ENCODE measurements around the gene LDAH.

The LDAH gene

GRCh38 chr2:20844246-20844645 is 21.3 kb upstream of the LDAH start:
- H3K36me3 ChIP-seq (ENCODE audit: control insufficient read depth in 2 of 2, insufficient read depth in 1 of 2, low read length in 2 of 2): no peaks in the 10 kb centered on the region
- H3K9me3 ChIP-seq (ENCODE audit: control insufficient read depth, insufficient read depth, low read depth, low read length): no peaks in the 10 kb centered on the region
- H3K4me1 ChIP-seq (ENCODE audit: control insufficient read depth, insufficient read depth, low read length): no peaks in the 10 kb centered on the region
- POLR2A ChIA-PET: no interaction called here
- CTCF ChIA-PET: interaction anchor here (1.3 kb wide), 1 partner anchor 183 kb away, joined by 3 read pairs; no protein-coding TSS in a partner anchor
- H3K27ac ChIP-seq (ENCODE audit: extremely low read depth, low read depth, low read length): no peak overlapping the region
- TF ChIP-seq, protein P1, sequence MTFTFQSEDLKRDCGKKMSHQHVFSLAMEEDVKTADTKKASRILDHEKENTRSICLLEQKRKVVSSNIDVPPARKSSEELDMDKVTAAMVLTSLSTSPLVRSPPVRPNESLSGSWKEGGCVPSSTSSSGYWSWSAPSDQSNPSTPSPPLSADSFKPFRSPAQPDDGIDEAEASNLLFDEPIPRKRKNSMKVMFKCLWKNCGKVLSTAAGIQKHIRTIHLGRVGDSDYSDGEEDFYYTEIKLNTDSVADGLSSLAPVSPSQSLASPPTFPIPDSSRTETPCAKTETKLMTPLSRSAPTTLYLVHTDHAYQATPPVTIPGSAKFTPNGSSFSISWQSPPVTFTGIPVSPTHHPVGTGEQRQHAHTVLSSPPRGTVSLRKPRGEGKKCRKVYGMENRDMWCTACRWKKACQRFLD (tag by site-specific recombination; IDR thresholded peaks at IDR 0.05): no peak
- TF ChIP-seq, protein P2, sequence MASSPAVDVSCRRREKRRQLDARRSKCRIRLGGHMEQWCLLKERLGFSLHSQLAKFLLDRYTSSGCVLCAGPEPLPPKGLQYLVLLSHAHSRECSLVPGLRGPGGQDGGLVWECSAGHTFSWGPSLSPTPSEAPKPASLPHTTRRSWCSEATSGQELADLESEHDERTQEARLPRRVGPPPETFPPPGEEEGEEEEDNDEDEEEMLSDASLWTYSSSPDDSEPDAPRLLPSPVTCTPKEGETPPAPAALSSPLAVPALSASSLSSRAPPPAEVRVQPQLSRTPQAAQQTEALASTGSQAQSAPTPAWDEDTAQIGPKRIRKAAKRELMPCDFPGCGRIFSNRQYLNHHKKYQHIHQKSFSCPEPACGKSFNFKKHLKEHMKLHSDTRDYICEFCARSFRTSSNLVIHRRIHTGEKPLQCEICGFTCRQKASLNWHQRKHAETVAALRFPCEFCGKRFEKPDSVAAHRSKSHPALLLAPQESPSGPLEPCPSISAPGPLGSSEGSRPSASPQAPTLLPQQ (tag by site-specific recombination; IDR thresholded peaks at IDR 0.05): no peak
- no peak for TF ChIP-seq ZEB2 (tag by site-specific recombination; IDR thresholded peaks at IDR 0.05)
- no peak for TF ChIP-seq ZNF707 (tag by site-specific recombination; IDR thresholded peaks at IDR 0.05)
- TF ChIP-seq ZNF701 (tag by site-specific recombination; IDR thresholded peaks at IDR 0.05): no peak
- no peak for TF ChIP-seq ZNF138 (tag by site-specific recombination; IDR thresholded peaks at IDR 0.05; ENCODE audit: borderline replicate concordance)
- TF ChIP-seq ZNF561 (tag by site-specific recombination; IDR thresholded peaks at IDR 0.05; ENCODE audit: borderline replicate concordance): no peak
- TF ChIP-seq ZNF133 (tag by site-specific recombination; IDR thresholded peaks at IDR 0.05): no peak
- no peak for TF ChIP-seq ZNF544 (tag by site-specific recombination; IDR thresholded peaks at IDR 0.05)
- TF ChIP-seq ZBTB1 (tag by site-specific recombination; IDR thresholded peaks at IDR 0.05): no peak
- no peak for TF ChIP-seq ZFHX2 (tag by site-specific recombination; conservative IDR thresholded peaks at IDR 0.05)
- no peak for TF ChIP-seq ZNF654 (tag by site-specific recombination; IDR thresholded peaks at IDR 0.05; ENCODE audit: low read depth)
- TF ChIP-seq ZNF239 (tag by site-specific recombination; IDR thresholded peaks at IDR 0.05): no peak
- TF ChIP-seq ZNF529 (tag by site-specific recombination; IDR thresholded peaks at IDR 0.05; ENCODE audit: insufficient replicate concordance): no peak
- no peak for TF ChIP-seq KLF17 (tag by site-specific recombination; IDR thresholded peaks at IDR 0.05)
- TF ChIP-seq ZNF645 (tag by site-specific recombination; IDR thresholded peaks at IDR 0.05): no peak
- H3K4me3 ChIP-seq (ENCODE audit: low read depth, low read length): no peak overlapping the region

- POLR2A ChIA-PET: no interaction called here
- Histone ChIP-seq H3K36me3 (ENCODE audit: control insufficient read depth in 2 of 2, insufficient read depth in 1 of 2, low read length in 2 of 2) (no peaks in the 10 kb centered on the region), H3K9me3 (ENCODE audit: control insufficient read depth, insufficient read depth, low read depth, low read length) (no peaks in the 10 kb centered on the region)
These were observed 16.2 kb upstream of the LDAH start for GRCh38 chr2:20839052-20839451.

More at GRCh38 chr2:20839052-20839451, 16.2 kb upstream of the LDAH start:
- no peaks in the 10 kb centered on the region for H3K4me1 ChIP-seq (ENCODE audit: control insufficient read depth, insufficient read depth, low read length)
- H3K4me3 ChIP-seq (ENCODE audit: low read depth, low read length): no peak overlapping the region
- TF ChIP-seq ZNF549 (tag by site-specific recombination; IDR thresholded peaks at IDR 0.05) (no peak), SCRT2 (tag by site-specific recombination; IDR thresholded peaks at IDR 0.05) (no peak), ZNF146 (tag by site-specific recombination; IDR thresholded peaks at IDR 0.05) (peak; percentile 62), GLIS1 (tag by site-specific recombination; IDR thresholded peaks at IDR 0.05) (no peak), ZNF184 (tag by site-specific recombination; IDR thresholded peaks at IDR 0.05) (no peak), PRDM6 (tag by site-specific recombination; IDR thresholded peaks at IDR 0.05) (no peak)
- TF ChIP-seq, protein P3, sequence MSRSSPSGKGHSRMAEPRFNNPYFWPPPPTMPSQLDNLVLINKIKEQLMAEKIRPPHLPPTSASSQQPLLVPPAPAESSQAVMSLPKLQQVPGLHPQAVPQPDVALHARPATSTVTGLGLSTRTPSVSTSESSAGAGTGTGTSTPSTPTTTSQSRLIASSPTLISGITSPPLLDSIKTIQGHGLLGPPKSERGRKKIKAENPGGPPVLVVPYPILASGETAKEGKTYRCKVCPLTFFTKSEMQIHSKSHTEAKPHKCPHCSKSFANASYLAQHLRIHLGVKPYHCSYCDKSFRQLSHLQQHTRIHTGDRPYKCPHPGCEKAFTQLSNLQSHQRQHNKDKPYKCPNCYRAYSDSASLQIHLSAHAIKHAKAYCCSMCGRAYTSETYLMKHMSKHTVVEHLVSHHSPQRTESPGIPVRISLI (tag by site-specific recombination; IDR thresholded peaks at IDR 0.05): no peak
- CTCF ChIA-PET: interaction anchor here (1.0 kb wide), 1 partner anchor 57 kb away, joined by 4 read pairs; no protein-coding TSS in a partner anchor
- no peak overlapping the region for H3K27ac ChIP-seq (ENCODE audit: extremely low read depth, low read depth, low read length)
